Stimulated activated CD4-positive, alpha-beta T cell treated with anti-CD3 and anti-CD28 coated beads, Interleukin-1b, Interleukin-23, amount 100 ng/mL, for 48 hours (primary cell): ENCODE data around the gene PRKCA.

Experiments used
- DNase-seq: peaks from one replicate; pipeline ENCODE4 v3.0.0-alpha.2; 2020

PRKCA gene

GRCh38 chr17:66420961-66421371 is 118.6 kb downstream of the PRKCA start:
- peak; percentile 6 for DNase-seq

- no peak for DNase-seq
Observed at GRCh38 chr17:66422186-66422585, 119.8 kb downstream of the PRKCA start.

- no peak for DNase-seq
Observed at GRCh38 chr17:66423056-66423955, 120.9 kb downstream of the PRKCA start.

- DNase-seq = peak; percentile 26
Observed at GRCh38 chr17:66425756-66426396, 123.5 kb downstream of the PRKCA start.

GRCh38 chr17:66426397-66427033 is 124.1 kb downstream of the PRKCA start:
- DNase-seq = peak; percentile 25

- DNase-seq = no peak
Observed at GRCh38 chr17:66427134-66427533, 124.7 kb downstream of the PRKCA start.

GRCh38 chr17:66429680-66430079 is 127.3 kb downstream of the PRKCA start:
- DNase-seq = no peak

- DNase-seq = no peak
Observed at GRCh38 chr17:66430846-66431795, 128.7 kb downstream of the PRKCA start.

- no peak for DNase-seq
Observed at GRCh38 chr17:66431910-66432309, 129.5 kb downstream of the PRKCA start.

- DNase-seq = no peak
Observed at GRCh38 chr17:66432411-66432957, 130.1 kb downstream of the PRKCA start.

- DNase-seq = no peak
Observed at GRCh38 chr17:66432996-66433551, 130.7 kb downstream of the PRKCA start.

GRCh38 chr17:66435182-66435581 is 132.8 kb downstream of the PRKCA start:
- DNase-seq = no peak

GRCh38 chr17:66436631-66437030 is 134.2 kb downstream of the PRKCA start:
- no peak for DNase-seq

- DNase-seq = peak; percentile 9
Observed at GRCh38 chr17:66437476-66438026, 135.1 kb downstream of the PRKCA start.

- no peak for DNase-seq
Observed at GRCh38 chr17:66438101-66438500, 135.7 kb downstream of the PRKCA start.

- DNase-seq = no peak
Observed at GRCh38 chr17:66441101-66441661, 138.8 kb downstream of the PRKCA start.

GRCh38 chr17:66443166-66443565 is 140.8 kb downstream of the PRKCA start:
- DNase-seq = no peak

- no peak for DNase-seq
Observed at GRCh38 chr17:66443606-66444005, 141.2 kb downstream of the PRKCA start.

GRCh38 chr17:66444031-66444430 is 141.6 kb downstream of the PRKCA start:
- DNase-seq = no peak

- DNase-seq = no peak
Observed at GRCh38 chr17:66445229-66445628, 142.8 kb downstream of the PRKCA start.

GRCh38 chr17:66446419-66446818 is 144.0 kb downstream of the PRKCA start:
- DNase-seq = no peak
